Endometrial microvascular endothelial cells (primary cell): Measurements from ENCODE around the gene PHLPP1. TPM values are rescaled to one million over a fixed set of nuclear protein-coding genes. Genes with fewer than 3 reads are reported as not detected.

Experiments
- in situ Hi-C: cut with HindIII; loops from 2 replicates; pipeline ENCODE4 v1.10.0; 2017; ENCODE audit warnings: low sequenced_read_pairs, low pct_unique_long_range_greater_than_20kb; ENCODE audit errors: inconsistent ontology term
- total RNA-seq: library from RNA; depleted of rRNA; stranded (reverse); fragments of >200 nt; gene quantifications from one replicate; pipeline ENCODE4 v1.2.3, GENCODE V29; 2015; ENCODE audit errors: inconsistent ontology term

Gene PHLPP1
- total RNA-seq, 1 donor from 2014 or later, result 6.4 TPM

- in situ Hi-C loops, result no loop called here
Observed at GRCh38 chr18:62863579-62864001, 148.2 kb downstream of the PHLPP1 start.

GRCh38 chr18:62865498-62865897, 150.2 kb downstream of the PHLPP1 start:
- in situ Hi-C loops, result no loop called here

GRCh38 chr18:62867534-62867933, 152.2 kb downstream of the PHLPP1 start:
- in situ Hi-C loops, result no loop called here

- in situ Hi-C loops, result no loop called here
Observed at GRCh38 chr18:62868645-62869044, 153.3 kb downstream of the PHLPP1 start.

GRCh38 chr18:62870643-62871042, 155.3 kb downstream of the PHLPP1 start:
- in situ Hi-C loops, result no loop called here

GRCh38 chr18:62875323-62875722, 160.0 kb downstream of the PHLPP1 start:
- in situ Hi-C loops, result no loop called here

- in situ Hi-C loops, result no loop called here
Observed at GRCh38 chr18:62876111-62876510, 160.8 kb downstream of the PHLPP1 start.

GRCh38 chr18:62876828-62877227, 161.5 kb downstream of the PHLPP1 start:
- in situ Hi-C loops, result no loop called here

GRCh38 chr18:62877411-62878221, 162.3 kb downstream of the PHLPP1 start:
- in situ Hi-C loops, result no loop called here

- in situ Hi-C loops, result no loop called here
Observed at GRCh38 chr18:62878305-62878704, 163.0 kb downstream of the PHLPP1 start.

GRCh38 chr18:62880034-62880433, 164.7 kb downstream of the PHLPP1 start:
- in situ Hi-C loops, result no loop called here

- in situ Hi-C loops, result no loop called here
Observed at GRCh38 chr18:62880673-62881364, 165.5 kb downstream of the PHLPP1 start.

- in situ Hi-C loops, result no loop called here
Observed at GRCh38 chr18:62881509-62882016, 166.2 kb downstream of the PHLPP1 start.

- in situ Hi-C loops, result no loop called here
Observed at GRCh38 chr18:62883937-62884735, 168.8 kb downstream of the PHLPP1 start.

GRCh38 chr18:62885804-62886203, 170.5 kb downstream of the PHLPP1 start:
- in situ Hi-C loops, result no loop called here

GRCh38 chr18:62894681-62895390, 179.5 kb downstream of the PHLPP1 start:
- in situ Hi-C loops, result no loop called here

GRCh38 chr18:62897153-62897552, 181.8 kb downstream of the PHLPP1 start:
- in situ Hi-C loops, result no loop called here

GRCh38 chr18:62898359-62898758, 183.0 kb downstream of the PHLPP1 start:
- in situ Hi-C loops, result no loop called here

- in situ Hi-C loops, result no loop called here
Observed at GRCh38 chr18:62899534-62899933, 184.2 kb downstream of the PHLPP1 start.
